ENCODE measurements around the gene SYNJ2BP. TPM values are rescaled to one million over a fixed set of nuclear protein-coding genes. Genes with fewer than 3 reads are reported as not detected.
"Not testable (repeated sequence)": the region's sequence is repeated elsewhere in the genome, so short reads cannot be mapped to it uniquely, and the experiment has no call there.

Gene SYNJ2BP, protein sequence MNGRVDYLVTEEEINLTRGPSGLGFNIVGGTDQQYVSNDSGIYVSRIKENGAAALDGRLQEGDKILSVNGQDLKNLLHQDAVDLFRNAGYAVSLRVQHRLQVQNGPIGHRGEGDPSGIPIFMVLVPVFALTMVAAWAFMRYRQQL
- total RNA-seq = 22.2 TPM

DNA sequence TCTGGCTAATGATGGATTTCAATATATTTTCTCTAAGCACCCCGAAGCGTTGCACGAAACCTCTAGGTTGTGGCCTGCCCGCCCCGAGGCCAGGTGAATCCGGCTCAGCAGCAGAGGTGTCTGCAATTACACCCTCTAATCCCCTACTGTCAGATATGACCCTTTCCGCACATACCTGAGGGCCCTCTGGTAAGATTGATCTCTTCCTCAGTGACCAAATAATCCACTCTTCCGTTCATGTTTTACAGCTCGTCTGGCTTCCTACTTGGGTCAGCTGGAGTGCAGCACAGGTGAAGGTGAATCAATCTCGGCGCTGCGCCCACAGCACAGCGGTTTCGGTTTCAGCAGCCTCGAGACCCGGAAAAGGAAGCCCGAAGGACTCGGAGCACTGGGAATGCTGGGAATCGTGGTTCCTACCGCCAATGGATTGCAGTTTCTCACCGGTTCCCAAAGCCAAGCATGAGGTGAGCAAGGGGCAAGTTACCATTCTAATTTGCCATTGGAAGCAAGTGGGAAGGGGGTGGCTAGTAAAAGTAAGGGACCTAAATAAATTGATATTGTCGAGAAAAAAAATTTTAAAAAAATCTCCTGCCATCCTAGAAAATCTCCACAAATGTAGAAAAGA, at the start of gene SYNJ2BP:
Gene SYNJ2BP (minus strand): TSS at position 366 of the 625 bp plus-strand sequence. CDS start 127 bp downstream, at position 239.
- peak; percentile 94 for DNase-seq (ENCODE audit: low spot score)

DNA sequence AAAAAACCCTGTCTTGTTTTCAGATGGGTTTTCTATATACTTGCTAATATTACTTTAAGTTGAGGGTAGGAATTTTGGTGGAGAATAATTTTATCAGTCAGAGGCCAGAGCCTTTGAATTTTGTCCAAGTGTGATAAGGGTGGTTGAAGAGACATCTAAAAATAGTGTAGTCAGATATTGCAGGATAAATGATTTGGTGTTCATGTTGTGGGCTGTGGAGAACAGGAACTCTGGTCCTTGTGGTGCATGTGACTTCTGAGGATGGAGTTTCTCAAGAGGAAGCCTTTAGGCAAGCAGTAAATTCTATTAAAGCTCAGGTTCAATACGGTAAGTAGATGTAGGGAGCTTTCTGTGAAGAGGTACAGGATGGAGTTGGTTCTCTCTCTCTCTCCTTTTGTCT, 37.8 kb upstream of the SYNJ2BP start:
- no peak for ATAC-seq
- no peak for DNase-seq (ENCODE audit: low spot score)

More for the DNA sequence above, at the start of gene SYNJ2BP:
- ATAC-seq = peak; percentile 100

DNA sequence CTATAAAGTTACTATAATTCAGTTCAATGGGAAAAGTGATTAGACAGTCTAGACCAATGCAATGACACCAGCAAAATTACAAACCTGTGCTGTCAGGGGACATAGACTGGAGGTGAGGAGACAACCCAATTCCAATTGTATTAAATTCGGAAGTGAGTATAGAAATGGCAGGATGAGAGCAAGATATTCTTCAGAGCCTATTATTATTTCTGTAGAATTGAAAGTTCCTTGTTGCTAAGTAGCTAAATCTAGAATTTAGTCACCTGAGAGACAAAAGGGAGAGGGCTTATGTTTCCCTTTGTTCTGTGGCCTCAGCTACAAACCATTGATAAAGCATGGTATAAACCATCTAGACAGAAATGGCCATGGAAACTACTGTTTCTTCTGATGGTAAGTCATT, 35.0 kb upstream of the SYNJ2BP start, which contains the start of gene ADAM21:
Gene ADAM21 (plus strand): TSS at position 301 of the 400 bp plus-strand sequence. CDS start 5,326 bp downstream, outside the sequence.
- DNase-seq (ENCODE audit: low spot score) (no peak), ATAC-seq (no peak)

DNA sequence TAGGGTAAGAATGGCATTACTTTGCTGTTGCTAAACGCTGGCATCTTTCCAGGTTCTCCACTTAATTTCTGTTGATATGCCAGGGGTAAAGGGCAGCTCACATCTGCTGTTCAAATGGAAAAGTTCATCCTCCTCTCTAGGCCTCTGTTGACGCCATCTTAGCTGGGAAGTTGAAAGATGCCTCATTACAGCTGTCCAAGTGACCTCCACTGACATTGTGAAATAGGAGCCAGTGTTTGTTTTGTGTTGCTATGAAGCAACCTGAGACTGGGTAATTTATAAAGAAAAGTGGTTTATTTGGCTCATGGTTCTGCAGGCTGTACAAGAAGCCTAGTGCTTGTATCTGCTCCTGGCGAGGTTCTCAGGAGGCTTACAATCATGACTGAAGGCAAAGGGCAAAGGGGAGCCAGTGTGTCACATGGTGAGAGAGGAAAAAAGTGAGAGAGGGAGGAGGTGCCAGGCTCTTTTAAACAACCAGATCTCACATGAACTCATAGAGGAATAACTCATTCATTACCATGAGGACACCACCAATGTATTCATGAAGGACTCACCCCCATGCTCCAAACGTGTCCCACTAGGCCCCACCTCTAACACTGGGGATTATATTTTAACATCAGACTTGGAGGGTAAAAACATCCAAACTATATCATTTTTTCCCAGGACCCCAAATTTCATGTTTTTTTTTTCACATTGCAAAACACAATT, 31.9 kb upstream of the SYNJ2BP start:
- peak; percentile 70 for DNase-seq (ENCODE audit: low spot score)
- peak; percentile 94 for ATAC-seq

DNA sequence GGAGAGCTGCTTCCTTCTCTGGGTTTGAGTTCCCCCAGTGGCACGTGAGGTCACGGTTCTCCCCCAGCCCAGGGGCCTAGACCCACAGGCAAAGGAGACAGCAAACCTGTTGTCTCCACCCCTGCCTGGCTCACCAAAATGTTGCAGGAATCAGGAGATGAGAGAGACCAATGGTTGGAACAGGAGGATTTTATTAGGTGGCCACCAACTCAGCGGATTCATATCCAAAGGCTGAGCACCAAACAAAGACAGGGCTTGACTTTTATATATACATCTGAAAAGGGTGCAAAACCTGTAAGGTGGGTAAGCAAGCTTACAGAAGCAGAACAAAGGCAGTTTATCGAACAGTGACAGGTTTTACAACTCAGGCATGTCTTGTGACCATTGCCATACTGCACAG, 25.9 kb upstream of the SYNJ2BP start:
- no peak for ATAC-seq
- no peak for DNase-seq (ENCODE audit: low spot score)

DNA sequence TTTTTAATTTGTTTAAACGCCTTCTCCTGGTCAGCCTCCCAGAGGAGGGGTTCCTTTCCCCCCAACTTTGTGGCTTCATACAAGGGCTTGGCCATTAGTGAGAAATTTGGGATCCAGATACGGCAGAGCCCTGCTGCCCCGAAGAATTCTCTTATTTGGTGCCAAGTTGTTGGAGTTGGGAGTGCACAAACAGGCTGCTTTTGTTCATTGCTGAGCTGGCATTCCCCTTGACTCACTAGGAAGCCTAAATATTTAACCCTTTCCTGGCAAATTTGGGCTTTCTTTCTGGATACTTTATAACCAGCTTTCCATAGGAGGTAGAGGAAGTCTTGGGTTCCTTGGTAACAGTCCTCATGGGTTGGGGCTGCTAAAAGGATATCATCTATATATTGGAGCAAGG, 24.8 kb upstream of the SYNJ2BP start:
- no peak for ATAC-seq

DNA sequence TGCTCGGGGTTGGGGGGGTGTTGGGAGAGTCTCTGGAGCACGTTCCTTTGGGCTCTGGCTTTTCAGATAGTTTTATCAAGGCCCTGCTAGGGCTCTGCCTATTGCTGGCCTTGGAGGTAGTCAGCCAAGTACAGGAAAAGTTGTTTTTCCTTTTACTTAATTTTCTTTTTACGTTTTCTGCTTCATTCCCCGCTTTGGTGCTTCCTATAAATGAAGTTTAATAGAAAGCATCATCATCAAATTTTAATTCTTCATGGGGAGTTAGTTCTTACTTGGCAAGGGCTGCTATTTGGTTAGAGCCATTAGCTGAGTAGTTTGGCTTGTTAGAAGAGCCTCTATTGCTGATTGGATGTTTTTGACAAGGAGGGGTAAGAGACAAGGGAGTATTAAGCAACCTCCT, 20.0 kb upstream of the SYNJ2BP start:
- ATAC-seq = no peak
- DNase-seq (ENCODE audit: low spot score) = no peak

More for the DNA sequence above, 24.8 kb upstream of the SYNJ2BP start:
- no peak for DNase-seq (ENCODE audit: low spot score)

DNA sequence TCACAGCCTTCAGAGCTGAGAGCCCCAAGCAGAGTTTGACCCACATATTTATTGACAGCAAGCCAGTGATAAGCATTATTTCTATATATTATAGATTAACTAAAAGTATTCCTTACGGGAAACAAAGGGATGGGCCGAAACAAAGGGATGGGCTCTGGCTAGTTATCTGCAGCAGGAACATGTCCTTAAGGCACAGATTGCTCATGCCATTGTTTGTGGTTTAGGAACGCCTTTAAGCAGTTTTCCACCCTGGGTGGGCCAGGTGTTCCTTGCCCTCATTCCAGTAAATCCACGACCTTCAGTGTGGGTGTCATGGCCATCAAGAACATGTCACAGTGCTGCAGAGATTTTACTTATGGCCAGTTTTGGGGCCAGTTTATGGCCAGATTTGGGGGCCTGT, 9.7 kb upstream of the SYNJ2BP start:
- not testable (repeated sequence) for ATAC-seq; DNase-seq (ENCODE audit: low spot score)

DNA sequence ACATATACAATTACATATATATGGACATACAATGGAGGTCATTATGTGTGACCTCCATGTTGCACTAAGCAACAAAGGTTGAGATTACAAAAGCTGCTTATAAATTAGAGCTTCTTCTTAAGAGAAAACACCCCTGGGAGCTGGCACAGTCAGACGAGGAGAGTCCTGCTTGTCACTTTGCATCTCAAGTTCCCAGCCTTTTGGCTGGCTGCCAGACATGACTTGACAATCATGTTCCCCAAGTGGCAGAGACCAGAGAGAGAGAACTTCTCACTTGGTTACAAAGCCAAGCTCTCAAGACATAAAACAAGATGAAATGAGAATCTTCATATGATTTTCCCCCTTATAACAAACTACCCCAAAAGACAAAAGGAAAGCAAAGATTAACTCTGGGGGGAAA, 8.5 kb upstream of the SYNJ2BP start:
- DNase-seq (ENCODE audit: low spot score) = no peak

DNA sequence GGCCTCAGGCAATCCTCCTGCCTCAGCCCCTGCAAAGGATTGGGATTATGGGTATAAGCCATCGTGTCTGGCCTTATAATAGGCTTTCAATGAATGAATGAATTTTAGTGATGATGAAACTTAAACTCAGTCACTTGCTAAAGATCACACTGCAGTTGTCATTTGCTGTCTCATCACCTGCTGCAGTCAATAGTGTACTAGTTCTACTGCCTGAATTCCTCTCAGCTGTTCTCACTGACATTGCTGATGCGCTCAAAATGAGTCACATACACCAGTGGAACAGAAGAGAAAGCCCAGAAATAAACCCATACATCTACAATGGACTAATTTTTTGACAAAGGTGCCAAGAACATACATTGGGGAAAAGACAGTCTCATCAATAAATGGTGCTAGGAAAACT, 5.6 kb upstream of the SYNJ2BP start:
- ATAC-seq (no peak), DNase-seq (ENCODE audit: low spot score) (no peak)

More for the DNA sequence above, 8.5 kb upstream of the SYNJ2BP start:
- ATAC-seq = no peak

DNA sequence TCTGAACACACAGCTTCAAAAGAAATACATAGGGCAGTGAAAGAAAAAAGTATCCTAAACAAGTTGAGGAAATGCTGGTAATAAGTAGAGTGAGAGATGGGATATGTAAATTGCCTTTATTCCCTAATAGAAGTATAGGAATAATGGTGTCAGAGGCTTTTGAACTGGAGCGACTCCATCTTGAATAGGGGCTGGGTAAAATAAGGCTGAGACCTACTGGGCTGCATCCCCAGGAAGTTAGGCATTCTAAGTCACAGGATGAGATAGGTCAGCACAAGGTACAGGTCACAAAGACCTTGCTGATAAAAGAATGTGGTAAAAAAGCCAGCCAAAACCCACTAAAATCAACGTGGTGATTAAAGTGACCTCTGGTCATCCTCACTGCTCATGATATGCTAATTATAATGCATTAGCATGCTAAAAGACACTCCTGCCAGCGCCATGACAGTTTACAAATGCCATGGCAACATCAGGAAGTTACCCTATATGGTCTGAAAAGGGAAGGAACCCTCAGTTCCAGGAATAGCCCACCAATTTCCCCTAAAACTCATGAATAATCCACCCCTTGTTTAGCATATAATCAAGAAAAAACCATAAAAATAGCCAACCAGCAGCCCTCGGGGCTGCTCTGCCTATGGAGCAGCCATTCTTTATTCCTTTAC, 2.5 kb upstream of the SYNJ2BP start:
- ATAC-seq; DNase-seq (ENCODE audit: low spot score): not testable (repeated sequence)

DNA sequence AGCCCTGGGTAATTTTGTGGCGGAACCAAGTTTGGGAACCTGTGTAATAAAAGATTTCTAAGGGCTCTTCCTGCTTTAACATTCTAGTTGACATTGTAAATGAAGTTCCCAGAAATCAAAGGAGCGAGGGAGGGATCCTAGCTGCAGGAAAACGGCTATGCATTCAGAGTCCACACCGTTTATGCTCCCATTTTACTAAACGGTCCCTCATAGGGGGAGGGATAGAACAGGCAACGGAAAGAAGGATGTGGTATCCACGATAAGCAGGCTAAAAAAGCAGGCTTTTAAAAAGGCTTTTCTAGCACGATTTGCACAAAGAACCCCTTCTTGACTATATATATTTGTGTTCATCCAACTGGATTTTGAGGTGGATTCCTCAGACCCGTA, 559 bp downstream of the SYNJ2BP start:
- DNase-seq (ENCODE audit: low spot score) = no peak
- ATAC-seq = peak; percentile 49

DNA sequence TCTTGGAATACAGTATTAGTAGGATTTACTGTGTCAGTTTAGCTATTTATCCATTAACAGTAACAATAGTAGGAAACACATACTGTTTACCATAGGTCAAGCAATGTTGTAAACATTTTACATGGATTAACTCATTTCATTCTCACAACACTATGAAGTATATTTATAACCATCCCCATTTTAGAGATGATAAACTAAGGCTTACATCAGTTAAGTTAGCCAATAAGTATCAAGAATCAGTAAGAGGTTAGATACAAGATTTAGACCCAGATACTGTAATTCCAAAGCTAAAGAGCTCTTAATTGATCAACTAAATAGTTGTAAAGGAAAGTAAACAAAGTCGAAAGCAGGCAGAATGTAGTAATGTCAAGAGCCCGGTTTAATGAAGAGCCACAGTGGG, 1.1 kb downstream of the SYNJ2BP start:
- ATAC-seq (no peak), DNase-seq (ENCODE audit: low spot score) (no peak)

DNA sequence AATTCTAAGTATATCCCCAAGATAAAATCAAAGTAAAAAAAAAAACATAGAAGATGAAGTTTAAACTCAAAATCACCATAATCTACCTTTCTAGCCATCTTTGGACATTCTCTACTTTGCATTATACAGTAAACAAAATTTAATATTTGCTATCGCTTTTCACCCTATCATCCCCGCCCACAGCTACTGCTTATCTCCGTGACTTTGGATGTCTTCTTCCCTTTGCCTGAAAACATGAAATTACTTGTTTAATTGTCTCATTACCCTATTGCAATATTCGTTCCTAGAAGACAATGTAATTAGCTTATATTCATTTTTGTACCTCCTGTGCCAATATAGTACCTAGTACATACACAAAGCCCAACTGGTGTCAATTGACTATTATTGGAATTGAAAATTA, 9.3 kb downstream of the SYNJ2BP start:
- DNase-seq (ENCODE audit: low spot score) (no peak), ATAC-seq (no peak)

DNA sequence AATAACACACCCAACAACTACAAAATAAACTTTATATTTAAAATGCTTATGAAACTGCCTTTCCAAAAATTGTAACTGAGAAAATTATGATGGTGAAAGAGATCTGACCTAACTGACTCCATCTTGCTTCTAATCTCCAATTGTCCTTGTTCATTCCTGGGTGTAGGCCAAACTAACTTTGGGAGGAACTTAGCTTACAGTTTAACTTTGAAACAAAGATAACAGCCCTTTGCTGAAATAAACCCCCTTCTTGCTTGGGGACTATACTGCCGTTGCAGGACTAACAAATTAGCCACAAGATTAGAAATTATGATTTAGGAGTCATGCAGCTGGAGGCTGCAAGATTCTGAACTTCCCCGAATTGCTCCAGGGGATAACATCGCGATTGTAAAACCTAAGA, 10.7 kb downstream of the SYNJ2BP start:
- not testable (repeated sequence) for DNase-seq (ENCODE audit: low spot score); ATAC-seq

DNA sequence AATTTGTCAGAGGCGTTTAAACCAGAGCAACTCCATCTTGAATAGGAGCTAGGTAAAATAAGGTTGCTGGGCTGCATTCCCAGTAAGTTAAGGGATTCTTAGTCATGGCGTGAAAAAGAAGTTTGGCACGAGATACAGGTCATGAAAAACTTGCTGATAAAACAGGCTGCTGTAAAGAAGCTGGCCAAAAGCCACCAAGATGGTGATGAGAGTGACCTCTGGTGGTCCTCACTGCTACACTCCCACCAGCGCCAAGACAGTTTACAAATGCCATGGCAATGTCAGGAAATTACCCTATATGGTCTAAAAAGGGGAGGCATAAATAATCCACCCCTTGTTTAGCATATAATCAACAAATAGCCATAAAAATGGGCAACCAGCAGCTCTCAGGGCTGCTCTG, 13.6 kb downstream of the SYNJ2BP start:
- not testable (repeated sequence) for DNase-seq (ENCODE audit: low spot score); ATAC-seq

DNA sequence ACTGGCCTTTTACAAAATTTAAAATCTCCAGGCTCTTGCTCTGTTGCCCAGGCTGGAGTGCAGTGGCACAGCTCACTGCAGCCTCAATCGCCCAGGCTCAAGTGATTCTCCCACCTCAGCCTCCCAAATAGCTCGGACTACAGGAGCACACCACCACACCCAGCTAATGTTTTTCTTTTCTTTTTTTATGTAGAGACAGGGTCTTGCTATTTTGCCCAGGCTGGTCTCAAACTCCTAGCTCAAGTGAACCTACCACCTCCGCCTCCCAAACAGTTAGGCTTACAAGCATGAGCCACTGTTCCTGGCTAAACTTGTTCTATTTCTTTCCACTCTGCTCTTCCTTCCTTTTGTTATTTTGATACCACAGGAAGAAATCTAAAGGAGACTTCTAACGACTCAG, 15.2 kb downstream of the SYNJ2BP start:
- DNase-seq (ENCODE audit: low spot score) (no peak), ATAC-seq (no peak)

DNA sequence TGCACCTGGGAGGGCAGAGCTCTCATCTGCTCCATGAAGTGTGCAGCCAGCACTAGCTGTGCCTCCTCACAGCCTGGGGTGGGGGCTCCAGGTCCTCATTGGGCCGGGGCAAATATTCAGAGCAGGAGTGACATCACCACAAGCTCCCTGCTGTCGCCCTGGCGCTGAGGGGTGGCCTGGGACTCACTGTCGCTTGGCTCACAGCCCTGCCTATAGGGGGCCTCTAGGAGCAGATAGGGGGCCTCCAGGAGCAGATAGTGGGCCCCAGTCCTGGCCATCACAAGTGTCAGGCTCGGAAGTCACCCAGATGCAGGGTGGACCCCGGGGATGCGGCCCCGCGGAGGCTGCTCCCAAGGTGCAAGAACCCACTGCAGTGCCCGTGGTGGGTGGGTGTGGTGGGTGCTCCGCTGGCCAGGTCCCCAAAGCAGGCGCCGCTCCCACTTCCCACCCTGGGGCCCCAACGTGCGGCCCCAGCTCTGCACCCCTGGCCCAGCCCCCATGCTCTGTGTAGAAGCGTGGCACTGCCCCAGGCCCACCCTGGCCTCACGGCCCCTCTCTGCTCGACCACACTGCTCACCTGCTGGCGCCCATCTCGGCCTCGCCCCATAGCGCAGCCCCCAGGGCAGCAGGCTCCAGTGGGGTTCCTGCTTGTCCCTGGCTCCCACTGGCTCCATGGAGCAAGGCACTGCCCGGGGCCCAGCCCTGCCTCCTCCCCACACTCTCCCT, 18.0 kb downstream of the SYNJ2BP start:
- ATAC-seq (no peak), DNase-seq (ENCODE audit: low spot score) (no peak)

DNA sequence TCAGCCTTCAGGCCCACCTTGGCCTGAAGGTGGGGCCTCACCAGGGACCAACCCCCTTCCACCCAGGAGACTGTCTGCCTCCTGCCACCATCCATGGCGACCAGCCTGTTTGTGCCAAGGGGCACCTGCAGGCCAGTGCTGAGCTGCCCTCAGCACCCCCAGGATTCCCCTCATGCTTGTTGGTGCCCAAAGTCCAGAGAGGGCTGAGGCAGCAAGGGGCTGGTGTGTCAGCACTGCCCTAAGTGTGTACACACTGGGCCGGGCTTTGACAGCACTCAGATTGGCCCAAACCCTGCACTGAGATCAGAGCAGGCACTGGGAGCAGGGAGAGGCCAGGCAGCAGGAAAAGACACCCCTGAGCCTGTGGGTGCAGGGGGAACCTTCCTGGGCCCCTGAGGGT, 18.6 kb downstream of the SYNJ2BP start:
- no peak for ATAC-seq
- no peak for DNase-seq (ENCODE audit: low spot score)

DNA sequence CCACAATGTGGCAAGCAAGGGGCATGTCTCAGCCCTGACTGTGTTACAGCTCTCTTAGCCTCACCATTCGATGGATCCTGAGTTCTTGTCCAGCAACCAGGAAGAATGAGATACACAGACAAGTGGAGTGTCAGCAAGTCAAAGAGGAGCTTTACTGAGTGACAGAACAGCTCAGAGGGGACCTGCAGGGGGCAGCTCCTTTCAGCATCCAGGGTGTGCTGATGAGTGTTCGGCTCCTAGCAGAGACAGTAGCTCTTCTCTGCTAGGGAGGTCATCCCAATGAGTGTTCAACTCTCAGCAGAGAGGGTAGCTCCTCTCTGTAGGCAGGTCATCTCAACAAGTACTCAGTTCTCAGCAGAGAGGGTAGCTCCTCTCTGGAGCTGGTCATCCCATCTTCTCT, 19.1 kb downstream of the SYNJ2BP start:
- ATAC-seq (no peak), DNase-seq (ENCODE audit: low spot score) (no peak)

Data from left lobe of liver (tissue), 2 donors.